Jurkat, Clone E6-1 (cell line): Measurements from ENCODE around the gene PRRT1.
"Not testable (repeated sequence)": the region's sequence is repeated elsewhere in the genome, so short reads cannot be mapped to it uniquely, and the experiment has no call there.

Experiments used
- DNase-seq: peaks from one replicate; pipeline ENCODE4 v3.0.0-alpha.2; 2011; ENCODE audit warnings: low read depth, low spot score
- H3K4me3 ChIP-seq: 2 replicates; pipeline ENCODE4 v1.5.1; 2011; ENCODE audit warnings: mild to moderate bottlenecking, low read length, control low read depth, moderate library complexity

The PRRT1 gene

DNA sequence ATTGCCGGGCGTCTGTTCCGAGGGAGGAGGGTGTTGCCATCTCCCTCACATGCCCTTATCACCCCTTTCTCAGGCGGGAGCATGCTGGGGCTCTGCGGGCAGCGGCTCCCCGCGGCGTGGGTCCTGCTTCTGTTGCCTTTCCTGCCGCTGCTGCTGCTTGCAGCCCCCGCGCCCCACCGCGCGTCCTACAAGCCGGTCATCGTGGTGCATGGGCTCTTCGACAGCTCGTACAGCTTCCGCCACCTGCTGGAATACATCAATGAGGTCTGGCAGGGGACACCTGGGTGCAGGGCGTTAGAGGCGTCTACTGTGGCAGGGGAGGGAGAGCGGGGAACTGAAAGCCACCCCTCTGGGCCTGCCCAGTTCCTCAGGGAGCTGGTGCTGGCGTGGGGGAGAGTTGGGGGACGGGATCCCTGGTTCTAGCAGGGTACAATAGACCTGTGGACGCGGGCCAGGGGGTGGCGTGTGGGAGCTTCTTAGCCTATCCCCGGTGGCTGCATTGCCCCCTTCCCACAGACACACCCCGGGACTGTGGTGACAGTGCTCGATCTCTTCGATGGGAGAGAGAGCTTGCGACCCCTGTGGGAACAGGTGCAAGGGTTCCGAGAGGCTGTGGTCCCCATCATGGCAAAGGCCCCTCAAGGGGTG, 2.9 kb upstream of the PRRT1 start:
- peak; percentile 58 for DNase-seq

DNA sequence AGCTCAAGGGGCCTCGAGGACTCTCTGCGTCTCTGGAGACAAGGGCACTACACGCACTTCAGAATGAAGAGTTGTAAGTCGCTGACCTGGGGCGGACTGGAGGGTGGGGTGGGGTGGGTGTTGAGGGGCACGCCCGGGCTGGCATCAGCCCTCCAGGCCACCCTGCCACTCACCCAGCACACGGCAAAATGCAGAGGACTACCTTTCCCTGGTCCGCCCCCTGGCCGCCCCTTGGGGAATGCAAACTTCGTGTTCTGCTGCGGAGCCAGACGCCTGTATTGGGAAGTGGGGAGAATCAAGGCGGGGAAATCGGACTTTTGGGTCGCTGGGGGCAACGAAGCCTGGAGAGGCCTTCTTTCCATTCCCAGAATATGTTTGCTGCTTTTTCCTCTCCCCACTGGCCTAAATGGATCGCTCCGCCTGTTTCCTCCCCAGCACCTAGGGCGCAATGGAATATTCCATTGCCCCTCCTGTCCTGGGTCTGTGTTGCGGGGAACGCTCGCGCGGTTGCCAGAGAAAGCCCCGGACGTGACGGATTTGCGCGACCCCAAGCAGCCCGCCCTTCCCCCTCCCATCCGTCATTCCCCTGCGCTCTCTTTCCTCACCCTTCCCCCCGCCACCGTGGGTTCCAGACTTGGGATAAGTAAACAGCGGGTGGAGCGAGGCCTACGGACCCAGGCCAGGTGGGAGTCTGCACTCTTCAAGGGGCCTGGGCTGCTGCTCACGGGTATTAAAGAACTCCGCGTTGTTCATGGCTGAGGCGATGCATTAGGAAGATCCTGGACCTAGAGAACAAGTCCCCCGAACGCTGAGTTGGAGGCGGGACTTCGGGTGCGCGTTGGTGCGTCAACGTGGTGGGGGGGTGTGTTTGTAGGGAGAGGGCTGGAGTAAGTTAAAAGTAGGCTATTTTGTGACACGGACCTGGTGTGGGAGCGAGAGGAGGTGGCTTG, 2.1 kb upstream of the PRRT1 start, which contains the start of gene PPT2:
TSS of gene PPT2 (plus strand) at position 578 of the 950 bp plus-strand sequence. CDS start 454 bp downstream, outside the sequence.
- DNase-seq, result peak; percentile 93
- peak within 1 kb of the TSS; percentile 75 for H3K4me3 ChIP-seq

More for the DNA sequence above, 2.9 kb upstream of the PRRT1 start:
- peak overlapping the region; percentile 75 for H3K4me3 ChIP-seq

DNA sequence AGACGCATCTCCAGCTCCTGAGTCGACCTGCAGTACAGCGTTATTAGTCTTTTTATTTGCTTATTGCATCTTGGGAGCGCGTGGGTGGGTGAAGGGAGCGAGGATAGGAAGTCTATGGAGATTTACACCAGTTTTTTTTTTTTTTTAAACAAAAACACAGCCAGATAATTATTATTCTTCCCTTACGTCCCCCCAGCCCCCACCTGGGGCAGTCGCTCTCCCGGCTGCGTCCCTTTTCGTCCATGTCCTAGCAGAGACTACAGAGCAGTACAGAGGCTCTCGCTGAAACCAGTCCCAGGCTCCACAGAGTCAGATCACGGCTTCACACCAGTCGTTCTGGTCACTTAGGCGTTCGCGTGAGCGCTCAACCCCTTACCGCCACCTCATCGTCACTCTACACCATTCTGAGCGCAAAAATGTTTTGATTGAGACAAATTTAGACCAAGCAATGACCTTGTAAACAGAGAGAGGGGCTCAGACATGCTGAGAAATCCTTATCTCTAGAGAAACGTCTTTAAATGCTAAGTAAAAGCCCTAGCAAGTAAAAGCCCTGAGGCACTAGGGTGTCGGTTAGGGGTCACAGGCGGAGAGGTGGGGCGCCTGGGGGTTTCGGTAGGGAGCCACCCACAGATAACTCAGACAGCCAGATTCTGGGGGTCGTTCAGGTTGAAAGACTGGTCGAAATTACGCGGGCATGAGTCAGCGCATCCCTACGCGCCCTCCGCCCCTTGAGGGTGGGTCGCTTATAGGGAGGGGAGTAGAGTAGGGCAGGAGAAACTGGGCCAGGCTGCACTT, 1.2 kb upstream of the PRRT1 start:
- H3K4me3 ChIP-seq, result peak overlapping the region; percentile 75
- no peak for DNase-seq

DNA sequence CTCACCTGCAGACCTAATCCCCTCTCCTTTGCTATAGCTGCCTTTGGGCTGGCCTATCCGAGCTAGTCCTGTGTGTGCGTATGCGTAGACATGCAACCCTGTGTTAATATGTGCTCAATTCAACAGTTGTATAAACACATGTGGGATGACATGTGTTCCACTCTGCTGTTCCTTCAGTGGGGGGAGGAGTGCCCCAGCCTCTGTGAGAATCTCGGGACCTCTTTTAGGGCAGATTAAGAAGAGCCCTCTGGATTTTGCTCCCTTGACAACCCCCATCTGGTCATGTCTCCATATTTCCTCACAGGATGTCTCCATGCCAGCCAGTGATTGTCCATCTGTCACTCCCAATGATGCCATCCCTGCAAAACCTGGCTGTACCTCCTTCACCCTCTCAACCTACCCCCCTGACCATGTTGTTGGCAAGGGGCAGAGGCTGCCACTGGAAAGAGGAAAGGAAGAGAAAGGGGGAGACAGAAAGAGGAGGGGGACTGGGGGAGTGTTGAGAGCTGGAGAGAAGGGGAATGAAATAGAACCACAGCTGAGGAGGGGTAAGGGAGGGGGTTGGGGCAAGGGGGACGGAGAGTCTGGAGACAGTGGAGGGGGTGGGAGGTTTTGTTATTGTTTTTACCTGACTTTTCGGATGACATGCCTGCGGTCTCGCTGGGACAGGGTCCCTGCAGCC, 417 bp downstream of the PRRT1 start:
- H3K4me3 ChIP-seq, result no peak overlapping the region
- no peak for DNase-seq

DNA sequence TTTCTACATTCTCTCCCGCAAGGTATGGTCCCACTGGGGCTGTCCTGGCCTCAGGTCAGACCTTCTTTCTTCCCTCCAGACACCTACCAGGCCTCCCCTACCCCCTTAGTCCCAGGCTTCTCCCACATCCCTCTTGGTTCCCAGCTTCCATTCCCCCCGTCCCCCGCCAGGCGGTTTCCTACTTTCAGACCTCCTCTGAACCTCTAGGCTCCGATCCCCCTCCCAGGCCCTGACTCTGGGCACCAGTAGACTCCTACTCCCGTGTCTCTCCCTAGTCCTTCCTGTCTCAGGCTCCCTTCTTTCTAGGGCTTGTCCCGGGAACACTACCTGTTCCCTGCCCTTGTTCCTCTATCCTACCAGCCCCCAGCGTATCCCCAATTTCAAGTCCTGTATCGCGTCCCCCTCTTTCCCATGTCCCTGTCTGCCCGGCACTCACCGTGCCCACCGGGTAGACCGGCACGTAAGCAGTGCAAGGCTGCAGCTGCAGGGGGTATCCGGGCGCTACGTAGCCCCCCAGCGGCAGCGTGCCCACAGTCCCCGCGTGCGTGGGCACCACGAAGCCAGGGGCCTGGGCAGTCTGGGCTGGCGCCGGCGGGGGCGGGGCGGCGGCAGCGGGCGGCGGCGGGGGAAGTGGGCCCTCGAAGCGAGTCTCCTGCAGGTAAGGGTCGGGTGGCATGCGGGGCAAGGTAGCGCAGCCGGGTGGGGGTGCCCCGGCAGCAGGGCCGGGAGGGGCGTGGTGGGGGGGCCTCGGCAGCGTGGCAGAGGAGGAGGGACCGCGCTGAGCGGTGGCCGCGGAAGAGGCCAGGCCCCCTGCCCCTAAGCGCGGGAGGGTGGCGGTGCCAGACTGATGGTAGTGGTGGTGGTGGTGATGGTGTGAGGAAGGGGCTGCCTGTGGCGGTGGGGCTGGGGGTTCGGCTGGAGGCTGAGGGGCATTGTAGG, 1.5 kb downstream of the PRRT1 start:
- H3K4me3 ChIP-seq, result no peak overlapping the region
- no peak for DNase-seq

DNA sequence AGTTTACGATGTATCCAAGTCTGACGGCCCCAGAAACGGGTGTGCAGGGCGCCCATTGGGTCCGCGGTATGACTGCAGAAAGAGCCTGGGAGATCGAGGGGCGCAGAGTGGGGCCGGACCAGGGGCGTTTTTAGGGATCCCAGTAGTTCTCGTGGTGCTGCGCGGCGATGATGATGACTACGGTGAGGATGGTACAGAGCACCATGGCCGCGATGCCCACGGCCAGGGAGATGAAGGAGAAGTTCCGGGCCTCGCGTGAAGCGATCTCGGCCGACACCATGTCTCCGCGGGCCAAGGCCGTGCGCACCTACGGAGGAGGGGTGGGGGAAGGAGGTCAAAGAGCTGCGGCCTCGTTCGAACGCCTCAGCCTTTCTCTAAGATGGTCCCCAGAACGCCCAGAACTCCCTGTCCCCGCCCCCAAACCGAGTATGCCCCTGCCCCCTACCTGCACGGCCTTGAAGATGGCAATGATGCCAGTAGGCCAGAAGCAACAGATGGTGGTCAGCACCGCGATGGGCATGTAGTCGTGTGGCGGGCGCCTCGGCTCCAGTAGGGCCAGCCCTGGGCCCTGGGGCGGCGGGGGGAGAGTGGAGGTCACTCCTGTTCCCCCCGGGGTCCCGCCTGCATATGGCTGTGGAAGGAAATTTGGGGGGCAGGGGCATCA, 2.5 kb downstream of the PRRT1 start:
- DNase-seq, result no peak
- no peak overlapping the region for H3K4me3 ChIP-seq

DNA sequence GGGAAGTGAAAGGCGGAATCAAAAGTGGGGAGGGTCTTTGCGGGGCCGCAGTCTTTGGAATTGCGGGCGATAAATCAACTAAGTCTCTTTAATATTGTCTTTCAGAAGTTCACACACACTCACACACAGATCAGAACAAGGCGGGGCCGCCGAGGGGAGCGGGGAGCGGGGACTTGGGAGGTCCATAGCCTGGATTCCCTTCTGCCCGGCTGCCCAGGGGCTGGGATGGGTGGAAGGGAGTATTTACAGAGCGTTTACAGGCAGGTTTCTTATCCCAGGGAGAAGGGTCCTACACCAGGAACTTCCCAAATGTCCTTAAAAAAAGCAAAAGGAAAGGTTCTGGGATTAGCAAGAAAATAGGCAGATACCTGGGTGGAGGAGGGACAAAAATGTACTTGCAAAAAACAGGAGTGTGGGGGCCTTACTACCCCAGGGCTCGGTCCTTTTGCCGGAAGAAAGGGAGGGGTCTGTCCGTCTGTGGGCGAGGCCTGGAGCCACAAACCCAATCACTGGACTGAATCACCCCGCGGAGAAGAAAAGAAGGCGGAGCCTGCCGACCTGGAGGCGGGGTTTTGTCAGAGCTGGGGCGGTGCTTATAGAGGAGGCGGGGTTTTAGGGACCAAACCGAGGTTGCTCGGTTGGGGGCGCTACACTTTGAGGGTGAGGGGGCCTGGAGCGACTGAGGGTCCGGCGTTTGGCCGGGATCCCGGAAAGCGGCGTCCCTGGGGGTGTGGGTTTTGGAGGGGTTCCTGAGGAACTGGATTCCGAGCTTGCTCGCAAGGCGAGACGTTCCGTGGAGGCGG, 3.2 kb downstream of the PRRT1 start:
- no peak overlapping the region for H3K4me3 ChIP-seq
- DNase-seq, result no peak

DNA sequence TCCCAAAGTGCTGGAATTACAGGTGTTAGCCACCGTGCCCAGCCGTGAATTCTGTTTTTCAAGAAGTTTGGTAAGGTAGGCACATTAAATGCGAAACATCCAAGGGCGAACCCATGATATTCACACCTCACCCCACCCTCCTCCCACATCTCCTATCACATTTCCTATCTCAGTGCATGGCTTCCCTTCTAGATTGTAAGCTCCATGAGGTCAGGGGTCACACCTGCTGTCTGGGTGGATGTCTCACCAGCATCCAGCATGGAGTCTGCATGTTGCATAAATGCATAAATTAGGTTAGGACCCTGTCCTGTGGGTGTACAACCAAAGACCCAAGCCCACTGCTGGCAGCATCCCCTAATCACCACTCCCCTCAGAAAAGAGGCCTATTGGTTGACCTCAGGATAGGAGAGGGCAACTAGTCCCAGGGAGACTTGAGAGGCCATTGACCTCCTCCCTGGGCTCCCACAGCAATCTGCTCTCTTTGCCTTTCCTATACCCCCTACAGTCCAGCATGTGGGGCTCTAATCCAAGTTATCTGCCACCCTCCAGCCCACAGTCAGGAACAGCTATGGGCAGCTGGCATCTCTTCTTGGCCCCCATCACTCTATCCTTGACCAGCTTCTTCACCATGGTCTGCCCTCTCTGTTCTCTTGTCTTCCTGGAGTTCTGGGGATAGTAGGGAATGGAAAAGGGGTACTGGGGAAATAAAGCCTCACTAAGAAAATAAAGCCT, 4.2 kb downstream of the PRRT1 start:
- no peak for DNase-seq
- H3K4me3 ChIP-seq, result no peak overlapping the region

DNA sequence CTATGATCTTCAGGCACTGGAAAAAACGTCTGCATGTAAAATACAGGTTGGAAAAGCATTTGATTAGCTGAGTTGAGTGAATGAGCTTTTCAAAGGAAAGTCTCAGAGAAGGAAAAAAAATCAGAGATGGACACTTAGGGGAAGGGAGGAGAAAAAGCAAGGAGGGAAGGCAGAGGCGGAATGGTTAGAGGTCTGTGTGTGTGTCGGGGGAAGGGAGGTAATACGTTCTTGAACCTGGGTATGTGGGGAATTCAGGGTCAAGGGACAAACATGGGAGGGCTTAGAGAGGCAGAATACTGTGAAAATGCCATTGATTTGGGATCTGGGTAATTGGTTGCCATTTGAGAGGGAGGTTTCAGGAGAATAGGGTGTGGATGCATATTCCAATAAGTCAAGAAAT, 5.1 kb downstream of the PRRT1 start:
- DNase-seq, result no peak
- no peak overlapping the region for H3K4me3 ChIP-seq

DNA sequence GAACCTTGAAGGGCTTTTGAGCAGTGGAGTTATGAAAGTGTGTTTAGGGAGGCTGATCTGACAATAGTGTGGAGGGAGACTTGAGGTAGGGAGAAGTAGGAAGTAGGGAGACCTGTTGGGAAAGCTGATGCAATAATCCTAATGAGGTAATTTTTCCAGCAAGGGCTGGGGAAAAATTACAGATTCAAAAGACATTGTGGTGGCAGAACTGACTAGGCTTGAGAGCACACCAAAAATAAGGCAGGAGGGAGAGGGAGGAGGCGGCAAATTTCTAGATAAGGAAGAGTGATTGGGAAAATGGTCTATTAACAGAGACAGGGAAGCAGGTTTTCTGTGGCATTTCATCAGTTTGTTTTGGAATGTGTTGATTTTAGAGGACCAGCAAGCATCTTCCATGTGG, 5.5 kb downstream of the PRRT1 start:
- no peak for DNase-seq
- no peak overlapping the region for H3K4me3 ChIP-seq

DNA sequence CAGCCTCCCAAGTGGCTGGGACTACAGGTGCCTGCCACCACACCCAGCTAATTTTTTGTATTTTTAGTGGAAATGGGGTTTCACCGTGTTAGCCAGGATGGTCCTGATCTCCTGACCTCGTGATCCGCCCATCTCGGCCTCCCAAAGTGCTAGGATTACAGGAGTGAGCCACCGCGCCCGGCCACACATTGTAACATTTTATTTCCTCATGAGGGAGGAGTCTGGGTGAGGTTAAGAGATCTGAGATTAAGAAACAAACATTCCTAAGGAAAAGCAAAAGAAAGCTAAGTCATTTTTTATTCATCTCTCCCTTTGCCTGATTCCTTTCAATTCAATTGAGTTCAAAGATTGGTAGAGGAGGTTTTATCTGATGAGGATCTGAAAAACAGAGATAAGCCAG, 7.5 kb downstream of the PRRT1 start:
- not testable (repeated sequence) for H3K4me3 ChIP-seq

DNA sequence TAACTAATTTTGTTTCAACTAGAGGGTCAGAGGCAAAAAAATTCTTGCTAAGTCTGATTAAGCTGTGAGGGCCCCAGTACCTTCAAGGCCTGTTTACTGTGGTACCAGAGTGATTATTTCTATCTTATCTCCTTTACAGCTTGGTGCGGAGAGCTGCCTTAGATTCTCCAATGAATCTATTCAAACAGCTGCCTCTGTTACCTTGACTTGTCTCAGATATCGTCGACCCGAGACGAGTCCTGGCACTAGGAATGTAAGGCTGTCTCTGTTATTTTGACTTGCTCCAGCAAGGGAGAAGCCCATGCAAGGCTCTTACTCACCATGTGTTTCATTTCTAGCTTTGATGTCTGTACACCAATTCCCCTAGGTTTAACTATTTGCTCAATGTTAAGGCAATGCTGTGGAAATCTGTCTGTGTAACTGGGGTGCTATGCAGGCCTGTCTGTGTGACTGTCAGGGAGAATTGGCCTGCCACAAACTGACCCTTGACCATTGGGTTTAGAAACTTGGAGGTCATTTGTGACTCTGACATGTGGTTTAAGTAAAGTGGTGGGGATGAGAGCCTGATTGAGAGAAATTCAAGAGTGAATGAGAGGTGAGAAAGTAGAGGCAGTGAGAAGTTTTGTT, 11.2 kb downstream of the PRRT1 start:
- no peak overlapping the region for H3K4me3 ChIP-seq
- no peak for DNase-seq

More for the DNA sequence above, 7.5 kb downstream of the PRRT1 start:
- DNase-seq, result not testable (repeated sequence)

DNA sequence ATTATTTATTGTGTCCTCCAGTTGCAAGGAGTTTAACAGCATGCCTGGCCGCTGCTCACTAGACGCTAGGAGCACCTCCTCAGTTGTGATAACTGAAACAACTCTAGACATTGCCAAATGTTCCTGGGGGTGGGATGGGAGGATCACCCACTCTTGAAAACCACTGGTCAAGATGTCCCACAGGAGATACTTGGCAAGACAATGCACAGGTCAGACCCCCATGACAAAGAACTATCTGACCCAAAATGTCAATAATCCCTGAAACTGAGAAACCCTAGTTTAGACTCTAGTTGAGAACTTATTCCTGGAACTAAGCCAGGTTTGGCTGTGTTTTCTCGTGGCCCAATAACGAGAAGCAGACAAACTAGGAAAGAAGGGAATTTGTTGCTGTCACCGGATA, 12.1 kb downstream of the PRRT1 start:
- no peak for DNase-seq
- no peak overlapping the region for H3K4me3 ChIP-seq

DNA sequence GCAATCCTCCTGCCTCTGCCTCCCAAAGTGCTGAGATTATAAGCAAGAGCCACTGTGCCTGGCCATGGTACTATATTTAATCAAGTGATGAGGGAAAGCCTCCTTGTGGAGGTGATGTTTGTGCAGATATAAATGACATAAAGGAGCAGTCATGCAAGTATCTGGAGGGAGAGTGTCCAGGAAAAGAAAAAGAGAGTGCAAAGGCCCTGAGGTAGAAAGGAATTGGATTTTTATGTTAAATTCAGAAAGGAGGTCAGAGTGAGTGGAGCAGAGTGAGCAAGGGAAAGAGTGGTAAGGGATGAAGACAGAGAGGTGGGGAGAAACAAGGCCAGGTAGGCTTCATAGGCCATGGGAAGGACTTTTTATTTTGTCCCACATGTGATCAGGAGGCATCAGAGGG, 14.3 kb downstream of the PRRT1 start:
- H3K4me3 ChIP-seq, result no peak overlapping the region
- DNase-seq, result no peak

DNA sequence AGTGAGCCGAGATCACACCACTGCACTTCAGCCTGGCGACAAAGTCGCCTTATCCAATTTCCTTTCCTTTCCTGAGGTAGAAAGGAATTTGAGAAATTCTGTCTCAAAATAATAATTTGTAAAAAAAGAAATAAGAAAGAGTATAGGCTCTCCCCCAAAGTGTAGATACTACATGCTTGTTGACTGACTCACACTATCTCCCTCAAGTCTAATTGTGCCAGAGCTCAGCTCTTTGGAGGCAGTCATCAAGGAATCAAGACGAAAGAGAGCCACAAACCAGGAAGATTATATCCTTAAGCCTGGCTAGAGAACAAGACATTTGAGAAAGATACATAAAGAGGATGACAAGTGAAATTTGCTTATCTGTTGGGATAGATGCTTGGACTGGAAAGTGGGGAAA, 18.0 kb downstream of the PRRT1 start:
- no peak for DNase-seq
- no peak overlapping the region for H3K4me3 ChIP-seq

DNA sequence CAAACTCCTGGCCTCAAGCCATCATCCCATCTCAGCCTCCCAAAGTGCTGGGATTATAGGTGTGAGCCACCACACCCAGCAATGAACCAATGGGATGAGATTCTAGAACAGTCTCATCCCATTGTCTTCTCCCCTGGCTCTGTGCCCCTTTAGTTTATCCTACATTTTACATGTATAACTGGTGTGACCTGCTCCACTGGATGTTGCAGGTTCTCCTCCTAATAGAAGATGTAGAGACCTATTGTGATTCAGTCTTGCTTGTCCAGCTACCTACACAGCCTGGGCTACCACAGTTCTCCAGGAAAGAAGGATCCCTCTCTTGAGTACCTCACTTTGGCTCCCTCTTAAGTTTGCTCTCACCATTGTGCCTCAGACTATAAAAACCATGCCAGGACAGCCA, 19.6 kb downstream of the PRRT1 start:
- no peak for DNase-seq
- H3K4me3 ChIP-seq, result no peak overlapping the region
